Fibroblast of lung (primary cell): ENCODE measurements around the gene CATSPER4.

Experiments
- CTCF ChIP-seq, 2 donors: IDR thresholded peaks in 1 of 2; conservative IDR thresholded peaks in 1 of 2; 1 replicate in 1 of 2; 2 replicates in 1 of 2; pipeline ENCODE4 v1.5.1; 2011 to 2012; ENCODE audit warnings: low read length in 2 of 2, control low read depth in 1 of 2, inconsistent platforms in 1 of 2, low read depth in 1 of 2, mild to moderate bottlenecking in 1 of 2
- EZH2 ChIP-seq: IDR thresholded peaks from 2 replicates; pipeline ENCODE4 v1.5.1; 2012; ENCODE audit warnings: low read length, control low read depth, mild to moderate bottlenecking; ENCODE audit errors: missing control alignments

GRCh38 chr1:26164036-26164860 lies 26.2 kb upstream of the CATSPER4 start:
- TF ChIP-seq CTCF (conservative IDR thresholded peaks at IDR 0.05 in 1 of 2, IDR thresholded peaks at IDR 0.05 in 1 of 2; ENCODE audit: low read depth in 1 of 2, low read length in 2 of 2) (peak; percentile 24), EZH2 (peak; percentile 20)
